HG03064 (cell line): ENCODE results near the gene SRPK1.
"Not testable (repeated sequence)": the region's sequence is repeated elsewhere in the genome, so short reads cannot be mapped to it uniquely, and the experiment has no call there.

Source experiments
- ATAC-seq: cut with Tn5 transposase; IDR thresholded peaks from one replicate; pipeline ENCODE4 v1.9.1; 2021; ENCODE audit warnings: low read depth; ENCODE audit not compliant: unreplicated experiment

Gene SRPK1

GRCh38 chr6:35933844-35934243, 12.9 kb upstream of the SRPK1 start:
- ATAC-seq, result no peak

- ATAC-seq, result not testable (repeated sequence)
Measured at GRCh38 chr6:35931873-35932272, 11.0 kb upstream of the SRPK1 start.

GRCh38 chr6:35931120-35931561, 10.2 kb upstream of the SRPK1 start:
- no peak for ATAC-seq

GRCh38 chr6:35929601-35930000, 8.7 kb upstream of the SRPK1 start:
- no peak for ATAC-seq

- no peak for ATAC-seq
Measured at GRCh38 chr6:35926509-35927215, 5.8 kb upstream of the SRPK1 start.

- ATAC-seq, result no peak
Measured at GRCh38 chr6:35925961-35926360, 5.1 kb upstream of the SRPK1 start.

GRCh38 chr6:35924146-35924545, 3.2 kb upstream of the SRPK1 start:
- ATAC-seq, result no peak

GRCh38 chr6:35922139-35922554, 1.2 kb upstream of the SRPK1 start:
- no peak for ATAC-seq

GRCh38 chr6:35919827-35920751, 809 bp downstream of the SRPK1 start:
- peak; percentile 58 for ATAC-seq

- ATAC-seq, result peak; percentile 25
Measured at GRCh38 chr6:35919085-35919826, 1.6 kb downstream of the SRPK1 start.

- not testable (repeated sequence) for ATAC-seq
Measured at GRCh38 chr6:35916893-35917292, 4.0 kb downstream of the SRPK1 start.

- ATAC-seq, result no peak
Measured at GRCh38 chr6:35916056-35916455, 4.8 kb downstream of the SRPK1 start.

GRCh38 chr6:35914536-35914935, 6.4 kb downstream of the SRPK1 start:
- ATAC-seq, result no peak

- ATAC-seq, result no peak
Measured at GRCh38 chr6:35911871-35912653, 8.8 kb downstream of the SRPK1 start.

- ATAC-seq, result not testable (repeated sequence)
Measured at GRCh38 chr6:35909571-35909970, 11.3 kb downstream of the SRPK1 start.

- ATAC-seq, result not testable (repeated sequence)
Measured at GRCh38 chr6:35908753-35909401, 12.0 kb downstream of the SRPK1 start.

- no peak for ATAC-seq
Measured at GRCh38 chr6:35907750-35908149, 13.1 kb downstream of the SRPK1 start.

- no peak for ATAC-seq
Measured at GRCh38 chr6:35906499-35906846, 14.4 kb downstream of the SRPK1 start.

- ATAC-seq, result no peak
Measured at GRCh38 chr6:35905841-35906498, 14.9 kb downstream of the SRPK1 start.
